Pulmonary artery endothelial cell (primary cell): ENCODE data around the gene ZBED2. TPM values are rescaled to one million over a fixed set of nuclear protein-coding genes. Genes with fewer than 3 reads are reported as not detected.
"Not testable (repeated sequence)": the region's sequence is repeated elsewhere in the genome, so short reads cannot be mapped to it uniquely, and the experiment has no call there.

Experiments
- DNase-seq: peaks from one replicate; pipeline ENCODE4 v3.0.0-alpha.2; 2011; ENCODE audit warnings: low read depth, low spot score
- total RNA-seq: library from RNA; depleted of rRNA; stranded (reverse); fragments of >200 nt; gene quantifications from 2 replicates; pipeline ENCODE4 v1.2.3, GENCODE V29; 2014

The ZBED2 gene
- total RNA-seq, 1 donor from 2014 or later, result not detected

DNA sequence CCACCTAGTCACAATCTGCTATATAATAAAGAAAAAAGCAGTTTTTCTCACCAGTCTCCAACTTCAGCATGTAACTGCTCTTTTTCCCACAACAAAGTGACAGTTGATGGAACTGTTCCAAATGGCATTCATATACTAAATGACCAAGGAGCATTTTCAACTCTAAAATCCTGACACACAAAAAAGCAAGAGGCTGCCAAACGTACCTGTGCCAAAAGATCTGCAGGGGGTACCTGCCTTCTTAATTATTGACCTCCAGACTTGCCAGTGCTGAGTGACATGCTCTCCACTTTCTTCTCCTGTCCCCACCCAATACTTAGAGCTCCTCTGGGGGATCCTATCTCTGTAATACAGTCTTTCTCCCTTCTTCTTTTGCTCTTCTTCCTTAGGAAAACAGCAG is 18.0 kb downstream of the ZBED2 start:
- DNase-seq, result no peak

DNA sequence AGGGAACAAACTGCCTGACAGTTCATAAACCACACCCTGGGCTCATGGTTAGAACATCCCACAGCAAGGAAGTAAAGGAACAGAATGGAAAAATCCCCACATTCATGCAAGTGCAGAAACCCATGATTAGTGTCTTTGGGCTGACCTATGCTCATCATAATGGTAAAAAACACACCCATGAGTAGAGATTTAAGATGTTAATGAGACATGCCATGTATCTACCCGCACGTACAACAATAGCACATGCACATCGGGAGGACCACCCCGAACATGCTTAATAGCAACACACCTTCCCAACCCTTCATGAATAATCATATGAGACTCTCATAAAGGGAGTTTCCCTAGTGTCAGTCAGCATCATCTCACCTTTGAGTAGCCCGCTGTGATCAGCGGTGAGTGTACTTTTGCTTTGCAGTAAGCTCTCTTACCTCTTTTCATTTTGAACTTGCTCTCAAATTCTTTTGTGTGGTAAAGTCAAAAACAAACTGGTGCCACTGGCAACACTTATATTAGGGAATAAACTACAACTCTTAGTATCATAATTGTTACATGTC is 23.2 kb downstream of the ZBED2 start:
- DNase-seq, result no peak

DNA sequence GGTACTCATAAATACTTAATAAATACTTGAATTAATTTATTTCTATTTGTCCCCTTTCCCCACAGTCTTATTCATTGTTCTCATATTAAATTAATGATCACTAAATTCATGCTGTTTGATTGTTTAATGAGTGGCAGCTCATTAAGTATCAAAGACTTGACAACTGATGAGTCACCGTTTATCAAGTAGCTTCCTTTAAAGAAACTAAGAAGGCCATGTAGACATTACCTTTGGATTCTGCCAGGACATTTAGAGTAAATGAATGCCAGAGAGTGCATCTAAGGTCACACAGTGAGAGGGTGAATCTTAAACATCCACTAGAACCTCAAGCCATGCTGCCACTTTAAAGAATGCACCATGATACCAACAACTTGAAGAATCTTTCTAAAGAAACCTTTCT is 23.9 kb downstream of the ZBED2 start:
- no peak for DNase-seq

DNA sequence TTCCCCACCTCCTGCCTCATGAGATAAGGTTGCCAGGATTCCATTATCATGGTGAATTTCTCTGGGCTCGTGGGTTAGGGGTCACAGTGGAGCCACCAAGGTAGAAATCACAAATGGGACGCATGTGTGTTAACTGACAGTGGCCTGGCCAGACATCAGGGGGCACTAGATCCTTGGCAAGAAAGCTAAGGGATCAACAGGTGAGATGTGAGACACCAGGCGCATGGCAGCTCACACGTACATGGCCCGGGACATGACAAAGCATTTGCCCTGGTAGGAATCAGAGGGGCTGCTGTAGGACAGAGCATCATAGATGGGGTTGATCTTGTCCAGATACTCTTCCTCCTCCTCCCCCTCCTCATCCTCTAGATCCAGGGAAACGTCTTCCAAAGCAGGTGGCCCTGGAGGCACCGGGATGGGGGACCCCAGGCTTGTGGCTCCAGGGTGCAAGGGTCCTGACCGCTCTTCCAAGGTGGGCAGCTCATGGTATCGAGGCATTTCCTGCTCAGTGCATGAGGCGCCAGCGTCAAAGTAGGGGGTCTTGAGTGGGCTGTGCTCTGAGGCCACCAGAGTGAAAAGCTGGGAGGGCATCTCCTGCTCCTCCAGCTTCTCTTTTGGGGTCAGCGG is 24.6 kb downstream of the ZBED2 start:
- no peak for DNase-seq

DNA sequence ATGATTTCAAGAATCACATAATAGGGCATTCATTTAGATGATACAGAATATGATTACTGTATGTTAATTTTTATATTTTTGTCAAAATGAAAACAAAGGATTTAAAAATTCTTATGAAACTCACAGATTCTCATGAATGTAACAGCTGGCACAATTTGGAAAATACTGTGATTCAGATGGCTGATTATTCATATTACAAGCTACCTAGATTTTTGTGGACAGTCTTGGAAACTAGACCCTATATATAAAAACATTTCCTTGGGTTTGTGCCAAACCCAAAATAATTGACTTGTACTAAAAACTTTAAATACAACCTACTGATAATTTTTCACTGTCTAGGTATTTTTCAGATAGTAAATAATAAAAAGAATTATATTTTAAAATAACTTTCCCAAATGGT is 26.2 kb downstream of the ZBED2 start:
- DNase-seq, result no peak

DNA sequence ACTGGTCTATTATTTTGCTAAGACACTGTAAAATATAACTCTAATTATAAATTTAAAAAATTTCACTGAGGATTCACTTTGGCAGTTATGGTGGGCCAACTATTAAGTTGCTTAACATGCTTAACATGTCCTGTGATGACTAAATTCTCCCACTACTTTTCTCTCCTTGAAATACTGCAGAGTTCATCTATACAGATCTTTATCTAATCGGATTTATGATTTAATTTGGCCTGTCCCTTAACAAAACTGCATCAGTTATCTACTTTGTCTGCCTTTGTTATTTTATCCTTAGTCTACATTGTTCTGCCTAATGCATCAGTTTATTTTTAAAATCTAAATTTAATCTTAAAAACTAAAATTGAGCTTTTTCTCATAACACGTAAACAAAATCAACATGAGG is 26.8 kb downstream of the ZBED2 start:
- DNase-seq, result no peak

DNA sequence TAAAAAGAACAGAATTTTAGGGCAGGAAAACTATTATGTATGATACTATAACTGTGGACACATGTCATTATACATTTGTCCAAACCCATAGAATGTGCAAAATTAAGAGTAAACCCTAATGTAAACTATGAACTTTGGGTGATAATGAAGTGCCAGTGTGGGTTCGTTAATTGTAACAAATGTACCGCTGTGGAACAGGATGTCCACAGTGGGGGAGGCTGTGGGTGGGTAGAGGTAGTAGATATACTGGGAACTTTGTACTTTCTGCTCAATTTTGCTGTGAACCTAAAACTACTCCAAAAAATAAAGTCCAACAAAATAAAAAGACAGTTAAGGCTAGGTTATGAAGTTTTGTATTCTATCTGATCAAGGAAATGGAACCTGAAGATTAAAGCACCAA is 28.3 kb downstream of the ZBED2 start:
- DNase-seq, result no peak

DNA sequence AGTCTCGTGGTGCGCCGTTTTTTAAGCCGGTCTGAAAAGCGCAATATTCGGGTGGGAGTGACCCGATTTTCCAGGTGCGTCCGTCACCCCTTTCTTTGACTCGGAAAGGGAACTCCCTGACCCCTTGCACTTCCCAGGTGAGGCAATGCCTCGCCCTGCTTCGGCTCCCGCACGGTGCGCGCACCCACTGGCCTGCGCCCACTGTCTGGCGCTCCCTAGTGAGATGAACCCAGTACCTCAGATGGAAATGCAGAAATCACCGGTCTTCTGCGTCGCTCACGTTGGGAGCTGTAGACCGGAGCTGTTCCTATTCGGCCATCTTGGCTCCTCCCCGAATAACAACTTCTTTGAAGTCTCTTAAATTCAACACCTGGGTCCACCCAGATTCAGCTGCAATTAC is 33.2 kb downstream of the ZBED2 start:
- DNase-seq, result not testable (repeated sequence)

DNA sequence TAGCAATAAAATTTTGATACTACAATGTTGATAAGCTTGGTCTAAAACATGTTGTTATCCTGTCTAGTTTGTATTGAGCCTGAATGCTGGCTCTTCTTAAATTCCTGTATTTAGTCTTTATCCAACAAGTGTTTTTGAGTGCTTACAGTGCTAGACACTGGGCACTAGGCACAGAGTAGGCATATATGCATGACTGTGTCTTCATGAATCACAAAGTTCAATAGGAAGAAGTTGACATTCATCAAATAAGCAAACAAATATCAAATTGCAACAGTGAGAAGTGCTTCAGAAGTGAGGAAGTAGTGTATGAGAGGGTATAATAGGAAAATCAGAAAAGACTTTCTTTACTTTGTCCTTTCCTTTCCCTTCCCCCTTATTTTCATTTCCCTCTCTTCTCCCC is 46.4 kb downstream of the ZBED2 start:
- no peak for DNase-seq

DNA sequence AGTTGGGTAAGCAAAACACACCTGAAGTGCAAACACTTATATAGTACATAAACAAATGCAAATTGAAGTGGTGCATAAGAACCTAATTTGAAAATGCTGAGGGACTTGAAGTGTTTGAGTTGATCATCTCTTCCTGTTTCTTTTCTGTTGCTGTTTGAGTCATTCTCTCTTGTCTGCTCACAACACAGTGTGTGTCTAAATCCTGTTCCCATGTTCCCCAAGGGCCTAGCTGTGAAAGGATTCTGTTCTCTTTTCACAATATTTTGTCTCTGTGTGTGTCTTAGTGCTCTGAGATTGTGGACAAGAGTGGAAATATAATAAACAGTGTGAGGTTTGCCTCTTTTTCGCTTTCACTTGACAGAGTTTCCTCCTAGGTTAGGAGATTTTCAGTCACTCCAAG is 47.1 kb downstream of the ZBED2 start:
- no peak for DNase-seq

DNA sequence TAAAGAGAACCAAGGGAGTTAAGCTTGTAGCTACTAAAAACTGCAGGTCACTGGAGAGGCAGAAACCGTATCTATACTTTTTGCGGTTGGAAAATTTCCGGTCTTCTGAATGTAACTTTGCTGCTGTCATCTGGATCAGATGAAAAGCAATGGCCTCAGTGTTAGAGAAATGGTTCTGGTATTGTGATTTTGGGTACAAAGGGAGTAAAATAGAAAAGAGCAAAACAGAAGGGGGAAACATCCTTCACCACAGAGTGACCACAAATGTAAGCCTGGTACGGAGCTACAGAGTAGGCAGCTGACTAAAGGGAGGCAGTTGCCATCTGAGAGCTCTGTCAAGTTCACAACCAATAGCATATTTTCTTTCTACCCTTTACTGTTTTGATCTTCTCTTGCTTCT is 47.5 kb downstream of the ZBED2 start:
- DNase-seq, result no peak

DNA sequence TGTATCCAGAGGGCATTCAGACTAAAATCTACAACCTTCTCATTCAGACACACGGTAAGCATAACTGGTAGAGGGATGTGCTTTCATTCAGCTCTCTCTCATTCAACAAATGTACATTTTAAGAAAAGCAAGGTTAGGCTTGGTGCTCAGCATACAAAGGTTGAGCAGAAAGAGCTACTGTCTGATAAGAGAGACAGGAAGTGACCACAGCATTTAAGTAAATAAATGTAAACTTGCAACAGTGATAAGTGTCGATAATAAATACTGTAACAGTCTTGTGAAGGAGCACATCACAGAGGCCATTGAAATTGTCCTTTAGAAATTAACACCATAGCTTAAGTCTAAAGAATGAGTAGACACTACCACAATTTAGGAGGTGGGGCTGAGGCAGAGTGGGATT is 49.8 kb downstream of the ZBED2 start:
- no peak for DNase-seq

Other genes starting within 250 kb of the ZBED2 start
- not detected in 2 replicates for gene CD96, start 53.1 kb downstream of the ZBED2 start, total RNA-seq
- gene PLCXD2, start 79.3 kb upstream of the ZBED2 start, total RNA-seq, result 1.5 and 3.3 TPM in 2 replicates